Thyroid gland (tissue), 4 donors: ENCODE data around the gene OGG1.

Experiments
- POLR2A ChIP-seq, 2 donors: fragments of 450-650 bp; IDR thresholded peaks; one replicate each; pipeline ENCODE4 v1.6.1; 2017; ENCODE audit warnings: antibody characterized with exemption in 2 of 2, mild to moderate bottlenecking in 2 of 2, moderate library complexity in 1 of 2
- TF ChIP-seq, protein P1 (sequence below), 6 experiments: fragments of 200-600 bp in 3 of 6; fragments of 450-650 bp in 3 of 6; sonication (generic) in 3 of 6; IDR thresholded peaks; one replicate each; pipeline ENCODE4 v1.5.1; 2016 to 2019; ENCODE audit warnings: antibody characterized with exemption in 6 of 6, mild to moderate bottlenecking in 2 of 6, inconsistent platforms in 1 of 6, moderate library complexity in 1 of 6

DNA sequence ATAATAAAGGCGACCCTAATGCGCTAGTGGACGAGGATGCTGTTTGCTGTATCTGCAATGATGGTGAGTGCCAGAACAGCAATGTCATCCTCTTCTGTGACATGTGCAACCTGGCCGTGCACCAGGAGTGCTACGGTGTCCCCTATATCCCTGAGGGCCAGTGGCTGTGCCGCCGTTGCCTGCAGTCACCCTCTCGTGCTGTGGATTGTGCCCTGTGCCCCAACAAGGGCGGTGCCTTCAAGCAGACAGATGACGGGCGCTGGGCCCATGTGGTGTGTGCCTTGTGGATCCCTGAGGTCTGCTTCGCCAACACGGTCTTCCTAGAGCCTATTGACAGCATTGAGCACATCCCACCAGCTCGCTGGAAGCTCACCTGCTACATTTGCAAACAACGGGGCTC is 10.6 kb upstream of the OGG1 start:
- TF ChIP-seq, protein P1, sequence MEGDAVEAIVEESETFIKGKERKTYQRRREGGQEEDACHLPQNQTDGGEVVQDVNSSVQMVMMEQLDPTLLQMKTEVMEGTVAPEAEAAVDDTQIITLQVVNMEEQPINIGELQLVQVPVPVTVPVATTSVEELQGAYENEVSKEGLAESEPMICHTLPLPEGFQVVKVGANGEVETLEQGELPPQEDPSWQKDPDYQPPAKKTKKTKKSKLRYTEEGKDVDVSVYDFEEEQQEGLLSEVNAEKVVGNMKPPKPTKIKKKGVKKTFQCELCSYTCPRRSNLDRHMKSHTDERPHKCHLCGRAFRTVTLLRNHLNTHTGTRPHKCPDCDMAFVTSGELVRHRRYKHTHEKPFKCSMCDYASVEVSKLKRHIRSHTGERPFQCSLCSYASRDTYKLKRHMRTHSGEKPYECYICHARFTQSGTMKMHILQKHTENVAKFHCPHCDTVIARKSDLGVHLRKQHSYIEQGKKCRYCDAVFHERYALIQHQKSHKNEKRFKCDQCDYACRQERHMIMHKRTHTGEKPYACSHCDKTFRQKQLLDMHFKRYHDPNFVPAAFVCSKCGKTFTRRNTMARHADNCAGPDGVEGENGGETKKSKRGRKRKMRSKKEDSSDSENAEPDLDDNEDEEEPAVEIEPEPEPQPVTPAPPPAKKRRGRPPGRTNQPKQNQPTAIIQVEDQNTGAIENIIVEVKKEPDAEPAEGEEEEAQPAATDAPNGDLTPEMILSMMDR (IDR thresholded peaks at IDR 0.05): no peak
- no peak for TF ChIP-seq POLR2A (IDR thresholded peaks at IDR 0.05)
